Left ventricle myocardium inferior (tissue), 1 donor: ENCODE measurements around the gene ZNF184. TPM values are rescaled to one million over a fixed set of nuclear protein-coding genes. Genes with fewer than 3 reads are reported as not detected.

Experiments used
- DNase-seq: peaks from one replicate; pipeline ENCODE4 v3.0.0-alpha.2; 2020
- H3K27ac ChIP-seq: fragments of 200-600 bp; replicated peaks from 2 replicates; pipeline ENCODE4 v1.8.0; 2021
- H3K27me3 ChIP-seq: fragments of 200-600 bp; 2 replicates; pipeline ENCODE4 v1.8.0; 2021; ENCODE audit warnings: low read depth
- H3K36me3 ChIP-seq: fragments of 200-600 bp; 2 replicates; pipeline ENCODE4 v1.8.0; 2021
- H3K4me1 ChIP-seq: fragments of 200-600 bp; 2 replicates; pipeline ENCODE4 v1.8.0; 2021
- H3K4me3 ChIP-seq: fragments of 200-600 bp; 2 replicates; pipeline ENCODE4 v1.8.0; 2021; ENCODE audit warnings: mild to moderate bottlenecking, moderate library complexity
- H3K9me3 ChIP-seq: fragments of 200-600 bp; replicated peaks from 2 replicates; pipeline ENCODE4 v1.8.0; 2021
- CTCF ChIP-seq: fragments of 200-600 bp; IDR thresholded peaks from 2 replicates; pipeline ENCODE4 v1.8.0; 2021; ENCODE audit warnings: antibody characterized with exemption, mild to moderate bottlenecking, borderline replicate concordance
- intact Hi-C: fragments of 100-400 bp; cut with micrococcal nuclease; formaldehyde crosslinking; loops from one replicate; pipeline ENCODE4 v1.11.0; 2022
- total RNA-seq: library from RNA; stranded (reverse); fragmentation: NEBNext Ultra II Directional; extraction: Animal tissue kit (Norgen Biotek cat#: 25700); gene quantifications from one replicate; pipeline ENCODE4 v1.2.1, GENCODE V29; 2021
- donor health status: DM: no; HTN: yes; CAD: no; lungs with severe emphysema.

ZNF184 gene
- total RNA-seq, 1 donor from 2014 or later, result 3.2 TPM

- intact Hi-C loops, result no loop called here
- no peak overlapping the region for H3K27ac ChIP-seq
- no peak for TF ChIP-seq CTCF
- H3K4me3 ChIP-seq, result no peak overlapping the region
- no peaks in the 10 kb centered on the region for H3K36me3 ChIP-seq
- H3K27me3 ChIP-seq, result no peaks in the 10 kb centered on the region
- DNase-seq, result no peak
- H3K4me1 ChIP-seq, result no peaks in the 10 kb centered on the region
- H3K9me3 ChIP-seq, result peaks cover 11% of the 10 kb centered on the region
These were observed 57.9 kb downstream of the ZNF184 start for GRCh38 chr6:27414996-27415395.

- Histone ChIP-seq H3K27me3 (no peaks in the 10 kb centered on the region), H3K27ac (no peak overlapping the region), H3K4me1 (no peaks in the 10 kb centered on the region), H3K36me3 (no peaks in the 10 kb centered on the region), H3K4me3 (no peak overlapping the region), H3K9me3 (peaks cover 11% of the 10 kb centered on the region)
- intact Hi-C loops, result no loop called here
- DNase-seq, result no peak
- no peak for TF ChIP-seq CTCF
These were observed 58.6 kb downstream of the ZNF184 start for GRCh38 chr6:27414300-27414699.

- DNase-seq, result no peak
- H3K27me3 ChIP-seq, result no peaks in the 10 kb centered on the region
- H3K4me3 ChIP-seq, result no peak overlapping the region
- H3K27ac ChIP-seq, result no peak overlapping the region
- peaks cover 5% of the 10 kb centered on the region for H3K36me3 ChIP-seq
- TF ChIP-seq CTCF, result no peak
- intact Hi-C loops, result no loop called here
- no peaks in the 10 kb centered on the region for H3K4me1 ChIP-seq
- H3K9me3 ChIP-seq, result peaks cover 19% of the 10 kb centered on the region
These were observed 65.6 kb downstream of the ZNF184 start for GRCh38 chr6:27407153-27407814.

GRCh38 chr6:27406085-27406484 is 66.8 kb downstream of the ZNF184 start:
- Histone ChIP-seq H3K9me3 (peaks cover 31% of the 10 kb centered on the region), H3K27me3 (no peaks in the 10 kb centered on the region), H3K36me3 (peaks cover 17% of the 10 kb centered on the region), H3K4me1 (no peaks in the 10 kb centered on the region), H3K27ac (no peak overlapping the region), H3K4me3 (no peak overlapping the region)
- DNase-seq, result no peak
- no peak for TF ChIP-seq CTCF
- intact Hi-C loops, result no loop called here

- Histone ChIP-seq H3K27ac (no peak overlapping the region), H3K36me3 (peaks cover 53% of the 10 kb centered on the region), H3K9me3 (peaks cover 72% of the 10 kb centered on the region), H3K27me3 (no peaks in the 10 kb centered on the region), H3K4me3 (no peak overlapping the region), H3K4me1 (no peaks in the 10 kb centered on the region)
- intact Hi-C loops, result no loop called here
- TF ChIP-seq CTCF, result no peak
- no peak for DNase-seq
These were observed 71.8 kb downstream of the ZNF184 start for GRCh38 chr6:27400877-27401642.

Other genes starting within 250 kb of the ZNF184 start
- 0.49 TPM for gene PRSS16, start 225.4 kb downstream of the ZNF184 start, total RNA-seq
- gene POM121L2, start 160.8 kb downstream of the ZNF184 start, total RNA-seq, result not detected
- 1.3 TPM for gene ZNF391, start 84.3 kb downstream of the ZNF184 start, total RNA-seq